ENCODE data around the gene ZMYND19.
A peak's percentile ranks its signal among the peaks of the same experiment; 100 is the strongest.

The ZMYND19 gene

GRCh38 chr9:137619240-137620047 lies 29.1 kb upstream of the ZMYND19 start:
- no peak for DNase-seq (ENCODE audit: low spot score)
- H3K27ac ChIP-seq, result peak overlapping the region; percentile 69 to 97
- no peak for TF ChIP-seq CTCF (IDR thresholded peaks at IDR 0.05)
- peak overlapping the region; percentile 100 for H3K4me3 ChIP-seq

DNA sequence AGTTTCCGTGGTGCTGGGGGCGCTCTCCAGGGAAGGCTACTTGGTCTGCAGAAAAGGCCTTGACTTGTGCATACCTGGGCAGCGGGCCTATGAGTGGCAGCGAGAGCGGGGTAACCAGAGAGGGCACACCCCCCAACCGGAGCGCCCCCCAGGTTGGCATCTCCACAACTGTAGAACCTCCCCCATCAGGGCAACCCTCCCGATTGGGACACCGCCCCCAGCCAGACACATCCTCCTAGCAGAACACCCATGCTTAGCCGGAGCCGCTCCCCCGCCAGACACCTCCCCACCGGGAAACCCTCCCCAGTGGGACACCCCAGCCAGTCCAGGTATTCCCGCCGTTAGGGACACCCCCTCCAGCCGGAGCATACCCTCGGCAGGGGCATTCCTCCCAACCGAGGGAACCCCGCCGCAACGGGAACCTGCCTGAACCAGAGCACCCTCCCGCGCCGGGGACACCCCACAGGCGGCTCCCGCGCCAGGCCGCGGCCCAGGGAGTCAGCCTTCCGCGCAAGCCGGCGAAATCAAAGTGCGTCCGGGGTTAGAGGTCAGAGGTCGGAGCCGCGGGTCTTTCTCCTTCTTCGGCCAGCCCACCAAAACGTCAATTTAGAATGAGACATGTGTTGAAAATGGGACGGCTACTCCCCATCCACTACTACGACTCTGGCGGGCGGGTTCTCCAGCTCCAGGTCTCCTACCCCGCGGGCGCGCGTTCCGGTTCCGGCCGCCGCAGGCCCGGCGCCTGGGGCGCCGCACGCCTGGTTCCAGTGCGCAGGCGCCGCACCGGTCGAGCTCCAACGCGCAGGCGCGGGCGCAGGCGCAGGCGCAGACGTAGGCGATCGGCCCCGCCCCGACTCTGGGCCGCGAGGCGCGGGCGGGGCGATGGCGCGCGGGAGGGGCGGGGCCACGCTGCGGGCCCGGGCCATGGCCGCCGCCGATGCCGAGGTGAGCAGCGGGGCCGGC lies 28.1 kb upstream of the ZMYND19 start, which contains the start of gene EHMT1:
TSS of gene EHMT1 (plus strand) at position 901 of the 963 bp plus-strand sequence. CDS start at position 925, 24 bp downstream.
- no peak for TF ChIP-seq CTCF (IDR thresholded peaks at IDR 0.05)
- Histone ChIP-seq H3K27ac (peak within 1 kb of the TSS; percentile 69 to 97), H3K4me3 (peak within 1 kb of the TSS; percentile 100)
- DNase-seq (ENCODE audit: low spot score), result peak; percentile 93

DNA sequence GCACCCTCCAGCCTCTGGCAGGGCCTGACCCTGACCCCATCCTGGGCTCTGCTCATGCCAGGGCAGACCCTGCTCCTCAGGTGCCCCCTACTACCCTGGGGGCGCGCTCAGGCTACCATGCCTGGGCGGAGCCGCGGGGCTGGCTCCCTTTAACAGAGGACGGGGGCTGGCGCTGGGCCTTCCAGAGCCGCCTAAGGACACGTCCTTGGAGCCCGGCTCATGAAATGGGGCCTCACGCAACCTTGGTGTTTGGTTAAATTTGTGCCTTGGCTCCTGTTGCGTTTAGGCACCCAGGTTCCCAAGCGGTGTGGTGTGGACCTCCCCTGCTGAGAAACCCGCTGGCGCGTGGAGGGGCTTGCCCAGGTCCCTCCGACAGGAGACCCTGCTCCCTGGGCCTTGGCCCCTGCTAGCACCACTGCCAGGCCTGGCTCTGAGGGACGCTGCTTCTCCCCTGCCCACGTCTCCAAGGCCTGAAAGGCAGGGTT lies 25.1 kb upstream of the ZMYND19 start:
- DNase-seq (ENCODE audit: low spot score), result no peak
- TF ChIP-seq CTCF (IDR thresholded peaks at IDR 0.05), result no peak
- Histone ChIP-seq H3K27ac (no peak overlapping the region), H3K4me3 (no peak overlapping the region)

DNA sequence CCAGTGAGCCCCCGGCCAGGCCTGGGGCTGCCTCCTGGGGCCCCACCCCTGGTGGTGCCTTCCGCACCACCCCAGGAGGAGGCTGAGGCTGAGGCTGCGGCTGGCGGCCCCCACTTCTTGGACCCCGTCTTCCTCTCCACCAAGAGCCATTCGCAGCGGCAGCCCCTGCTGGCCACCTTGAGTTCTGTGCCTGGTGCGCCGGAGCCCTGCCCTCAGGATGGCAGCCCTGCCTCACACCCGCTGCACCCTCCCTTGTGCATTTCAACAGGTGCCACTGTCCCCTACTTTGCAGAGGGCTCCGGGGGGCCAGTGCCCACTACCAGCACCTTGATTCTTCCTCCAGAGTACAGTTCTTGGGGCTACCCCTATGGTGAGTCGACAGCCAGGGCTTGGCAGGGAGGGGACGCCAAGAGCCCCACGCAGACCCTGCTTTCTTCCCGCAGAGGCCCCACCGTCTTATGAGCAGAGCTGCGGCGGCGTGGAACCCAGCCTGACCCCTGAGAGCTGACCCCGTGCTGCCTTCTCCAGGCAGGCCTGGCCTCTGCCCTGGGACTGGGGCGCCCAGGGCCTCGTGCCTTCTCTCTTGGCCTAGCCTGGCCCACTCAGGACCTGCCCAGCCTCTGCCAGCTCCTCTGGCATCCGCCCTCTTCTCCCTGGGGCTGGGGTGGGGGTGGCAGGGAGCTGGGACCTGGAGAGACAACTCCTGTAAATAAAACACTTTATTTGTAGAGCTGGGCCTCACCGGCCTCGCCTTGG lies 24.5 kb upstream of the ZMYND19 start:
- Histone ChIP-seq H3K27ac (no peak overlapping the region), H3K4me3 (no peak overlapping the region)
- TF ChIP-seq CTCF (IDR thresholded peaks at IDR 0.05), result no peak
- DNase-seq (ENCODE audit: low spot score), result no peak

GRCh38 chr9:137613738-137614523 lies 23.6 kb upstream of the ZMYND19 start:
- DNase-seq (ENCODE audit: low spot score), result no peak
- H3K27ac ChIP-seq, result no peak overlapping the region

More at GRCh38 chr9:137613738-137614523, 23.6 kb upstream of the ZMYND19 start:
- no peak for TF ChIP-seq CTCF (IDR thresholded peaks at IDR 0.05)
- no peak overlapping the region for H3K4me3 ChIP-seq

Measured in coronary artery (tissue), 2 donors.